GM21515 (cell line): ENCODE measurements around the gene IBA57.
A peak's percentile ranks its signal among the peaks of the same experiment; 100 is the strongest.
"Not testable (repeated sequence)": the region's sequence is repeated elsewhere in the genome, so short reads cannot be mapped to it uniquely, and the experiment has no call there.

Experiments
- ATAC-seq: cut with Tn5 transposase; IDR thresholded peaks from one replicate; pipeline ENCODE4 v1.9.1; 2021; ENCODE audit not compliant: unreplicated experiment

Gene IBA57

GRCh38 chr1:228210712-228211530 is 45.3 kb downstream of the IBA57 start:
- ATAC-seq, result no peak

- ATAC-seq, result no peak
These were observed 46.2 kb downstream of the IBA57 start for GRCh38 chr1:228211531-228212414.

DNA sequence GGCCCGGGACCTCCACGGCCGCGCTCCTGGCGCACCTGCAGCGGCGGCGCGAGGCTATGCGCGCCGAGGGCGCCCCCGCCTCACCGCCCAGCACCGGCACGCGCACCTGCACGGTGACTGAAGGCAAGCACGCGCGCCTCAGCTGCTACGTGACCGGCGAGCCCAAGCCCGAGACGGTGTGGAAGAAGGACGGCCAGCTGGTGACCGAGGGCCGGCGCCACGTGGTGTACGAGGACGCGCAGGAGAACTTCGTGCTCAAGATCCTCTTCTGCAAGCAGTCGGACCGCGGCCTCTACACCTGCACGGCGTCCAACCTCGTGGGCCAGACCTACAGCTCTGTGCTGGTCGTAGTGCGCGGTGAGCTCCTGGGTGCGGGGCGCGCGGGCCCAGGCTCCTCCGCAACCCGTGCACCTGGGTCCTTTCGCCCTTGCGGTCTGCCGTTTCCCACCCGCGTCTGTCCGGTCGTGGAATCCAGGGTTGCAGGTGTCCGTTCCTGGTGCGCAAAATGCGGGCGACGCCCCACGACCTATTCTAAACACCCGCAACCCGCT is 46.9 kb downstream of the IBA57 start:
- no peak for ATAC-seq

DNA sequence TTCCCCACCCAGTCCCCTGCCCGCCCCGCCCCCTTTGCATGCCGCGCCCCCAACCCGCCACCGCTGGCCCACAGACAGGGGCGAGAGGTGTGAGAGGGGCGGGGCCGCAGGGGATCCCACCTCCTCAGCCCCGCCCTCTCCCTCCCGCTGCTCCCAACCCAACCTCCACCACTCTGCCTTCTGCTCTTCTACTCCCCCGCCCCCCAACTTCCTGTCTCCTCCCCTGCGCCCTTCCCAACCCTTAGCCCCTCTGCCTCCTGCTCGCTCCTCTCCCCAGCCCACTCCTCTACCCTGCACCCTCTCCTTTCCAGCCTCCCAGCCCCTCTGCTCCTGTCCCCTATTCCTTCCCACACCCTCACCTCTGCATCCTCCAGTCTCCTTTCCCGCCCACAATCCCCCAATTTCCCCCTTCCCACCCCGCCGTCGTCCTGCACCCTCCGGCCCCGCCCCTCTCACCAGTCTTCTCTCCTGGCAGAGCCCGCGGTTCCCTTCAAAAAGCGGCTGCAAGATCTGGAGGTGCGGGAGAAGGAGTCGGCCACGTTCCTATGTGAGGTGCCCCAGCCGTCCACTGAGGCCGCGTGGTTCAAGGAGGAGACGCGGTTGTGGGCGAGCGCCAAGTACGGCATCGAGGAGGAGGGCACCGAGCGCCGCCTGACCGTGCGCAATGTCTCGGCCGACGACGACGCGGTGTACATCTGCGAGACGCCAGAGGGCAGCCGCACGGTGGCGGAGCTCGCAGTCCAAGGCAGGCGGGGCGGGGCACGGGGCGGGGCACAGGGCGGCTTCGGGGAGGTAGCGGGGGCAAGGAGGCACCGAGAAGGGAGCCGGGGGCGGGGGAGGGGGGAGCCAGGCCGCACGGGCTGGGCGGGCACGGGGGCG is 47.6 kb downstream of the IBA57 start:
- ATAC-seq, result peak; percentile 95

DNA sequence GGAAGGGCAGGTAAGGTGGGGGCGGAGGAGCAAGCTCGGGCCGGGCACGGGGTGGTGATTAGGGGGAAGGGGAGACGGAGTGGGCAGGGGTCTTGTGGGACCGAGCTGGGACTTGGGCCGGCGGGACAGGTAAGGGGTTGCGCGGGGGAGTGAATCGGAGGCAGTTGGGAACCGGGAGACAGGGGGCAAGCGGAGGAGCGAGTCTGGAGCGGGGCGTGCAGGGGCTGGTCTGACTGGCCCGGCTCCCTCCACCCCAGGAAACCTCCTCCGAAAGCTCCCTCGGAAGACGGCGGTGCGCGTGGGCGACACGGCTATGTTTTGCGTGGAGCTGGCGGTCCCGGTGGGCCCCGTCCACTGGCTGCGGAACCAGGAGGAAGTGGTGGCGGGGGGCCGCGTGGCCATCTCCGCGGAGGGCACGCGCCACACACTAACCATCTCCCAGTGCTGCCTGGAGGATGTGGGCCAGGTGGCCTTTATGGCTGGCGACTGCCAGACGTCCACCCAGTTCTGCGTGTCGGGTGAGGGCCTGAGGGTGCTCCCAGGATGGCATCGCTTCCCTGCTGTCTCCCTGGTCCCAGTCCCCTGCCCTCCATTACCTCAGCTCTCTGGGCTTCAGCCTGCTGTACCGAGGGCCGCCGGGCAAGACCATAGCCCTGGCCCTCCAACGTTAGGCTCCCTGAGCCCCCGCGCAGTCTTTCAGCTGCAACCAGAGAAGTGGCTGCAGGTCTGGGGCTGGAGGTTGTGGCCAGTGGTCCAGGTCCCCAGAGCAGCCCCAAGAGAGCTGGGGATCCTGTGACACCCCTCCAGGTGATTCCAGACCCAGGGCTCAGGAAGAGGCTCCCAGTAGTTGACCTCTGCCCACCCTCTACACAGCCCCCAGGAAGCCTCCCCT is 48.6 kb downstream of the IBA57 start:
- no peak for ATAC-seq

- ATAC-seq, result no peak
These were observed 49.5 kb downstream of the IBA57 start for GRCh38 chr1:228214921-228215662.

DNA sequence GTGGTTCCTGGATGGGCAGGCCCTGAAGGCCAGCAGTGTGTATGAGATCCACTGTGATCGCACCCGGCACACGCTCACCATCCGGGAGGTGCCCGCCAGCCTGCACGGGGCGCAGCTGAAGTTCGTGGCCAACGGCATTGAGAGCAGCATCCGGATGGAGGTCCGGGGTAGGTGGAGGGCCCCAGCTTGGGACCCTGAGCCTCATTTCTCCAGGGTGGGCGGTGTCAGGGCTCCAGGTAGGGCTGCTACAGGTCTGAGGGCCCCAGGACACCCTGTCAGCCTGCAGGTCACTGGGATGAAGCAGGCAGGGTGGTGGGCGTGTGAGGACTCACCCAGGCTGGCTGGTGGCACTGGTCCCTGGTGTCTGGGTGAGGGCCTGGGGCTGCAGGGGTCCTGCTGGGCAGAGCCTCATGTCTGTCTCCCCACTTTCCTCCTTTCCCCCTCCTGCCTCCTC is 50.1 kb downstream of the IBA57 start:
- ATAC-seq, result no peak

DNA sequence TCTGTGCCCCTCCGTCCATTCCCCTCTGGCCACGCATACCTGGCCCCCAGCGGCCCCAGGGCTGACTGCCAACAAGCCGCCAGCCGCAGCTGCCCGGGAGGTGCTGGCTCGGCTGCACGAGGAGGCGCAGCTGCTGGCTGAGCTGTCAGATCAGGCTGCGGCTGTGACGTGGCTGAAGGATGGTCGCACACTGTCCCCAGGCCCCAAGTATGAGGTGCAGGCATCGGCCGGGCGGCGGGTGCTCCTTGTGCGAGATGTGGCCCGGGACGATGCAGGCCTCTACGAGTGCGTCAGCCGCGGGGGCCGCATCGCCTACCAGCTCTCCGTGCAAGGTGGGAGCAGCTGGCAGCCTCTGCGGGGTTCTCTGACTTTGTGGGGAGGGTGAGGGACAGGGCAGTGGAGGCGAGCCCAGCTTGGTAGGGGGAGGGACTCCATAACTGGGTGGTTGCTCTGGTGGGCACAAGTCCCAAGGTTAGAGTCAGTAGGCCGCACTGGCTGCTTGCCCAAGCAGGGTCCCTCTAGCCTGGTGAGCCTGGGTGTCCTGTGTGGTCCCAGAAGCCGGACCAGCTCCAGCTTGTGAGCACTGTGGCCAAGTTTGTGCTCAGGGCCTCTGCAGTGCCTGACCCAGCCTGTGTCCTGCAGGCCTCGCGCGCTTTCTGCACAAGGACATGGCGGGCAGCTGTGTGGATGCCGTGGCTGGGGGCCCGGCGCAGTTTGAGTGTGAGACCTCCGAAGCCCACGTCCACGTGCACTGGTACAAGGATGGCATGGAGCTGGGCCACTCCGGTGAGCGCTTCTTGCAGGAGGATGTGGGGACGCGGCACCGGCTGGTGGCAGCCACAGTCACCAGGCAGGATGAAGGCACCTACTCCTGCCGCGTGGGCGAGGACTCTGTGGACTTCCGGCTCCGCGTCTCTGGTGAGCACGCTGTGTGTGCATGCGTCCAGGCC is 51.0 kb downstream of the IBA57 start:
- ATAC-seq, result no peak

- no peak for ATAC-seq
These were observed 52.1 kb downstream of the IBA57 start for GRCh38 chr1:228217551-228218344.

- no peak for ATAC-seq
These were observed 53.1 kb downstream of the IBA57 start for GRCh38 chr1:228218513-228219244.

DNA sequence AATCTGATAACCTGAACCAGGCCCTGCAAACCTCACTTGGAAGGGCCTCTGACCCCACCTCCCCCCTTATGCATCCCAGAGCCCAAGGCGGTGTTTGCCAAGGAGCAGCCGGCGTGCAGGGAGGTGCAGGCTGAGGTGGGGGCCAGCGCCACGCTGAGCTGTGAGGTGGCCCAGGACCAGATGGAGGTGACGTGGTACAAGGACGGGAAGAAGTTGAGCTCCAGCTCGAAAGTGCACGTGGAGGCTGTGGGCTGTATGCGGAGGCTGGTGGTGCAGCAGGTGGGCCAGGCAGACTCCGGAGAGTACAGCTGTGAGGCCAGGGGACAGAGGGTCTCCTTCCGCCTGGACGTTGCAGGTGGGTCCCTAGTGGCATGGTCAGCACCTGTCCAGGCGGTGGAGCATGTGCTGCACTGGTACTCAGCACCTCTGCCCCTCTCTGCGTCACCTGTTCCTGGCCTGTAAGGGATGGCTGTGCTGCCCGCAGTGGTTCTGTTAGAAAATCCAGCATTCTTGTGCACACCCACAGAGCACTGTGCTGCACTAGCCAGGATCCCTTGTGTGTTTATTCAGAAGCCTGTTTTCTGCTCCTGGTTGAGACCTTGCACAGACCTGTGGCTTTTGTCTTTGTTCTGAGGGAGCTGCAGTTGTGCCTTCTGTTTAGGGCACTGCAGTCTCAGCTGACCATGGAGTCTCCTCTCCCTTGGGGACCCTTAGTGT is 53.8 kb downstream of the IBA57 start:
- ATAC-seq, result no peak

DNA sequence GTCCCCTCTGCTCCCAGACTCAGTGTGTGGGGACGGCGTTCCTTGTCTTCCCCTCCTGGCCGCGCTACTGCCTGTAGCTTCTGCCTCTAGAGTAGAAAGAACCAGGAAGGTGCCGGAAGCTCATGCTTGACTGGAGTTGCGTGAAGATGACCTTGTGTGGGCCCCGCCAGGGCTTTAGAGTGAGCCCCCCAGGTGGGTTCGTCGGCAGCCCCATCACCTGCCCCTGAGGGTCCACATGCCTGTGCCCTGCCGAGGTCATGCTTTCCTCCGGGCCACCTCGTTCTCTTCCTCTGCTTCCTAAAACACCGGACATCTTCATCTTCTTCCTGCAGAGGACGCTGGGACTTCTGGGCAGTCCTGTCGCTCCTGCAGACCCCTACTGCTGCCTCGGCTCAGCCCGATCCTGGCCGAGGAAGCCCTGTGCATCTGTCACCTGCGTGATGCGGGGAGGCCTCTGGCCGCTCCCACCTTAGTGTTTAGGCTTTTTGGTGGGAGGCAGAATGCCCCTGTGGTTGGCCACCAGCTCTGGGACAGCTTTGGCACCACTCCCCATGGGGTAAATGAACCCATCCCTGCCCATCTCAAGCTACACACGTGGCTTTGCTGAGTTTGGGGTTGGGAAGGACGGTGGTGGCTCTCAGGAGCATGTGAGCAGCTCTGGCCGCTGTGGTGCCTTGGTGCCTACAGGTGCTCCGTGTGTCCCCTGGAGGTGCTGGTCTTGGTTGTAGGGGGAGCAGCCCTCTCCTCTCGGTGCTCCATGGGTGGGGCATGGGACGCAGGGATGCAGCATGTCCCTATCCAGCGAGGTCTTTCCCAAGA is 54.6 kb downstream of the IBA57 start:
- ATAC-seq, result no peak

DNA sequence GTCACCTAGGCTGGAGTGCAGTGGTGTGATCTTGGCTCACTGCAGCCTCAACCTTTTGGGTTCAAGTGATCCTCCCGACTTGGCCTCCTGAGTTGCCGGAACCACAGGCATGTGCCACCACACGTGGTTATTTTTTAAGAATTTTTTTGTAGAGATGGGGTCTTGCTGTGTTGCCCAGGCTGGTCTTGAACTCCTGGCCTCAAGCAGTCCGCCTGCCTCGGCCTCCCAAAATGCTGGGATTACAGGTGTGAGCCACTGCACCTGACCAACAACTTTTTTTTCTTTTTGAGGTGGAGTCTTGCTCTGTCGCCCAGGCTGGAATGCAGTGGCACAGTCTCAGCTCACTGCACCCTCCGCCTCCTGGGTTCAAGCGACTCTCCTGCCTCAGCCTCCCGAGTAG is 55.5 kb downstream of the IBA57 start:
- not testable (repeated sequence) for ATAC-seq

GRCh38 chr1:228222548-228222947 is 56.9 kb downstream of the IBA57 start:
- no peak for ATAC-seq
